Hepatocyte (in vitro differentiated cells): Measurements from ENCODE around the gene CSNK1D. TPM values are rescaled to one million over a fixed set of nuclear protein-coding genes. Genes with fewer than 3 reads are reported as not detected.

ENCODE experiments used
- DNase-seq: peaks from one replicate; pipeline ENCODE4 v3.0.0-alpha.2; 2016; ENCODE audit warnings: low spot score
- H2AFZ ChIP-seq: fragments of 200-600 bp; sonication (generic); 2 replicates; pipeline ENCODE4 v1.6.0; 2016; ENCODE audit warnings: antibody characterized with exemption, mild to moderate bottlenecking
- H3K27ac ChIP-seq: fragments of 200-600 bp; sonication (generic); 2 replicates; pipeline ENCODE4 v1.5.1; 2016; ENCODE audit warnings: mild to moderate bottlenecking
- H3K27me3 ChIP-seq: fragments of 200-600 bp; sonication (generic); 2 replicates; pipeline ENCODE4 v1.6.1; 2016
- H3K36me3 ChIP-seq: fragments of 200-600 bp; sonication (generic); replicated peaks from 2 replicates; pipeline ENCODE4 v1.5.1; 2016; ENCODE audit warnings: low read depth; ENCODE audit not compliant: insufficient read depth
- H3K4me1 ChIP-seq: fragments of 200-600 bp; sonication (generic); 2 replicates; pipeline ENCODE4 v1.5.1; 2016; ENCODE audit warnings: mild to moderate bottlenecking, moderate library complexity; ENCODE audit not compliant: insufficient read depth
- H3K4me2 ChIP-seq: fragments of 200-600 bp; sonication (generic); 2 replicates; pipeline ENCODE4 v1.6.0; 2016
- H3K4me3 ChIP-seq: fragments of 200-600 bp; sonication (generic); 2 replicates; pipeline ENCODE4 v1.5.1; 2016; ENCODE audit warnings: mild to moderate bottlenecking
- H3K79me2 ChIP-seq: fragments of 200-600 bp; sonication (generic); 2 replicates; pipeline ENCODE4 v1.6.0; 2017; ENCODE audit warnings: mild to moderate bottlenecking
- H3K9me2 ChIP-seq: fragments of 200-600 bp; sonication (generic); replicated peaks from 2 replicates; pipeline ENCODE4 v1.6.0; 2017; ENCODE audit warnings: mild to moderate bottlenecking; ENCODE audit not compliant: insufficient read depth
- H3K9me3 ChIP-seq: fragments of 200-600 bp; sonication (generic); 2 replicates; pipeline ENCODE4 v1.5.1; 2016; ENCODE audit warnings: low read depth, mild to moderate bottlenecking
- H4K20me1 ChIP-seq: fragments of 200-600 bp; sonication (generic); 2 replicates; pipeline ENCODE4 v1.6.0; 2016; ENCODE audit warnings: mild to moderate bottlenecking; ENCODE audit not compliant: insufficient read depth, poor library complexity, severe bottlenecking
- CTCF ChIP-seq: fragments of 200-600 bp; sonication (generic); IDR thresholded peaks from 2 replicates; pipeline ENCODE4 v1.5.1; 2016; ENCODE audit warnings: antibody characterized with exemption, mild to moderate bottlenecking; ENCODE audit not compliant: poor library complexity
- EZH2 ChIP-seq: fragments of 200-600 bp; sonication (generic); IDR thresholded peaks from 2 replicates; pipeline ENCODE4 v1.6.1; 2016; ENCODE audit warnings: antibody characterized with exemption, mild to moderate bottlenecking, borderline replicate concordance
- EZH2phosphoT487 ChIP-seq: fragments of 200-600 bp; sonication (generic); IDR thresholded peaks from one replicate; pipeline ENCODE4 v1.6.1; 2018; ENCODE audit warnings: antibody characterized with exemption, mild to moderate bottlenecking, low read depth, moderate library complexity; ENCODE audit not compliant: unreplicated experiment, severe bottlenecking
- WGBS: methylation state at CpG from one replicate; pipeline ENCODE4 v1.1.6; 2016; ENCODE audit warnings: low lambda C conversion rate; ENCODE audit errors: missing lambda C conversion rate; 5-methylcytosine and 5-hydroxymethylcytosine counted together
- polyA plus RNA-seq: library from polyadenylated mRNA; unstranded; fragments of >200 nt; fragmentation: Nextera tagmentation; extraction: Ambion mirVana; gene quantifications from 2 replicates; pipeline ENCODE4 v1.2.1, GENCODE V29; 2016
- total RNA-seq: library from RNA; depleted of rRNA; stranded (reverse); fragments of >200 nt; gene quantifications from 2 replicates; pipeline ENCODE4 v1.2.3, GENCODE V29; 2014

Gene CSNK1D
- total and polyA plus RNA-seq, 2 experiments from 2014 or later: 72.5 to 152 TPM

- H4K20me1 ChIP-seq: no peaks in the 10 kb centered on the region
- H3K4me2 ChIP-seq: no peak overlapping the region
- H3K27ac ChIP-seq: no peak overlapping the region
- no peak for DNase-seq
- no peaks in the 10 kb centered on the region for H3K79me2 ChIP-seq
- peaks cover 45% of the 10 kb centered on the region for H3K4me1 ChIP-seq
- H3K4me3 ChIP-seq: no peak overlapping the region
- no peaks in the 10 kb centered on the region for H3K9me3 ChIP-seq
- WGBS: 98% methylated on average over 15 of the region's 15 CpGs
- no peaks in the 10 kb centered on the region for H3K9me2 ChIP-seq
- no peak overlapping the region for H2AFZ ChIP-seq
- no peaks in the 10 kb centered on the region for H3K36me3 ChIP-seq
- TF ChIP-seq EZH2phosphoT487 (no peak), EZH2 (no peak), CTCF (no peak)
- H3K27me3 ChIP-seq: no peaks in the 10 kb centered on the region
Observed at GRCh38 chr17:82302568-82302963, 29.1 kb upstream of the CSNK1D start.

- Histone ChIP-seq H3K4me3 (no peak overlapping the region), H3K27ac (no peak overlapping the region), H3K79me2 (no peaks in the 10 kb centered on the region), H3K27me3 (no peaks in the 10 kb centered on the region), H3K9me3 (no peaks in the 10 kb centered on the region), H3K36me3 (no peaks in the 10 kb centered on the region), H4K20me1 (no peaks in the 10 kb centered on the region), H3K9me2 (no peaks in the 10 kb centered on the region), H2AFZ (no peak overlapping the region), H3K4me2 (no peak overlapping the region), H3K4me1 (peaks cover 50% of the 10 kb centered on the region)
- TF ChIP-seq EZH2 (no peak), CTCF (no peak), EZH2phosphoT487 (no peak)
- no peak for DNase-seq
- WGBS: 88% methylated on average over 23 of the region's 23 CpGs
Observed at GRCh38 chr17:82301916-82302567, 28.5 kb upstream of the CSNK1D start.

- no peak overlapping the region for H3K4me2 ChIP-seq
- no peaks in the 10 kb centered on the region for H3K27me3 ChIP-seq
- no peak overlapping the region for H3K4me3 ChIP-seq
- no peaks in the 10 kb centered on the region for H4K20me1 ChIP-seq
- peaks cover 54% of the 10 kb centered on the region for H3K4me1 ChIP-seq
- H3K9me3 ChIP-seq: no peaks in the 10 kb centered on the region
- H3K79me2 ChIP-seq: no peaks in the 10 kb centered on the region
- no peaks in the 10 kb centered on the region for H3K9me2 ChIP-seq
- H3K36me3 ChIP-seq: no peaks in the 10 kb centered on the region
- H3K27ac ChIP-seq: no peak overlapping the region
- DNase-seq: no peak
- WGBS: 93% methylated on average over 11 of the region's 12 CpGs
- TF ChIP-seq EZH2 (no peak), CTCF (no peak), EZH2phosphoT487 (no peak)
- H2AFZ ChIP-seq: no peak overlapping the region
Observed at GRCh38 chr17:82301300-82301915, 27.9 kb upstream of the CSNK1D start.
